IPS-NIHi7 (cell line): ENCODE results near the gene RELL2.

Source experiments
- DNase-seq: peaks from one replicate; pipeline ENCODE4 v3.0.0; 2012; ENCODE audit warnings: mixed read lengths; ENCODE audit errors: extremely low spot score

RELL2 gene

DNA sequence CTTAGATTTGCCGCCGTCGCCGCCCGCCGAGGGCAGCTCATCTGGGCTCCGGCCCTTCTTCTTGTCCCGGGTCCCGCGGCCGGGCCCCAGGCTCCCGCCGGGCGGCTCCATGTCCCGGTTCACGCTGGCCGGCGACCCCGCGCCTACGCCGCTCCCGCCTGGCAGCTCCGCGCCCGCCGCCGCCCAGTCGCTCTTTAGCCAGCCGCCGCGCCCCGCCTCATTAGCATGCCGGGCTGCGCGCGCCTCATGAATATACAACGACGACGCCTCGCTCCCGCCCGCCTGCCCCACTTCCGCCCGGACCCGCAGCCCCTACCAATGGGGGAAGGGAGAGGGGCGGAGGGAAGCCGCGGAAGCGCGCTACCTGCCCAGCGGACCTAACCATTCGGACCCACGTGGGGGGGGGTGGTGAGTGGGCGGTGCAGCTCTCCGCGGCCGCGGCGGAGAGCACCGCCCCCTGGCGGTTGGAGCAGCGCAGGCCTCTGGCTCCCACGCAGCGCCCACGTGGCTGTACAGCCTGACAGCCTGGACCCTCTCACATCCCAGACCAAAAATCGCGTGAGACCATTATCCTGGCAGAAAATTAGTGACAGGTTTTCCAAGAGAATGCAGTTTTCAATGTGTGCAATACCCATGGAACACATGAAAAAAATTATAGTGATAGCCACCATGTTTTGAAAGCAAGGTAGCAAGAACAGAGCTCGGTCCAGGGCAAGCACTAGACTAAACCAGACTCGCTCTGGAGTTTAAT lies 17.8 kb upstream of the RELL2 start, which contains the start of gene DIAPH1:
Gene DIAPH1 (minus strand): TSS at position 197 of the 751 bp plus-strand sequence. CDS start 86 bp downstream, at position 111.
- peak; percentile 96 for DNase-seq

DNA sequence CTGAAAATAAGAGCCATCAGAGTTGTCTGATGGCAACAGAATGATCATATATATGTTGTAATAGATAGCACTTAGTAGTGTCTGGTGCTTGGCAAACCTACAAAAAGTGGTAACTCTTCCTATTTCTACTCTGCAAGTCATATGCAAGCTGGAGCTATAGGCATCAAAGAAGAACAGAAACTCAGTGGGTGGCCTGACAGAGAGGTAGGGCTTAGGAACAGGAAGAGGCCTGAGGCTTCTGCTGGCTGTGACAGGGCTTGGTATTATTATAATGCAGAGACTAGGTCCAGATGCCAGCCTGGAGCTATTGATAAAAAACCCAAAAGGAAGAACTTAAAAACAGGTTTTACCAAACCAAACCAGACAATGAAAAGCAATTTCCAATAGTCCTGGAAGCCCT lies 13.6 kb upstream of the RELL2 start:
- no peak for DNase-seq

DNA sequence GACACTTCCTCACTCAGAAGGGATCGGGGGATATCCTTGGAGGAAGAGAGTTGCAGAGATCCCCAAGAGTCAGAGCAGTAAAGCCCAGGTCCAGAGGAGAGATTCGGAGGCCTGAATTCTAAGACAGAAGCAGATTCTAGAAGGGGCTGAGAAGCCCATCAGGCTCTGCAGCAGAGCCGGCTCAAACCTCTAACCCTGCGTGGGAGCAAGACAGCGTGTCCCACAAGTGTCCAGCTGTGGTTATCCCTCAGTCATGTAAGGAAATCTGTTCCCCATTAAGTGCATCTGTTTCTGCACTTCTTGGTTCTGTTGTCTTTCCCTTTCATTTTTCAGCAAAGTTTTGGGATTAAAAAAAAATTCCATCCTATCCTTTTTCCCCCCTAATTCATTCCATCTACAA lies 13.2 kb upstream of the RELL2 start:
- DNase-seq = no peak

DNA sequence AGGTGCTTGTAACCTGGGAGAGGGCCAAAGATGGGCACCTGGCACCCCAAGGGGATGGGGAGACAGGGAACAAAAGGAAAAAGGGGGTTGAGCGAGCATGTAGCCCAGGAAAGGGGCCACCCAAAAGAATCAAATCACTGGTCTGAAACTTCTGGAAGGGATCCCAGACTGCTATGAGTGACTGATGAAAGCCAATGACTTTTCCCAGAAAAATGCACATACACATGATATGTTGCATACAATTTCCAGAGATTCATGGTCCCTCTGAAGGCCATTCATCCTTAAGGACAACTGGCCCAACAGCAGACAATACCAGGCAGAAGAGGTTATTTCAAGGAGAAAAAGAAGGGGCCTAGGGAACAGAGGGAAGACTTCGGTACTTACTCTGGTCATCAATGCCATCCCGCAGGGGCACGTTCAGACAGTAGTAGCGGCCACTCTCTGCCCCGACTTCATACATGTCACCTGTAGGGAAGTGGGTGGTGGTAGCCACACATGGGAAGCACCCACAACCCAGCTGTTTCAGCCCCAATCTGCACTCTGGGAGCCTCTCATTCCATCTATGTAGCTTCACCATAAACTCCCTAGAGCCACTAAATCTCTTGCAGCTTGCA lies 8.5 kb upstream of the RELL2 start:
- no peak for DNase-seq

DNA sequence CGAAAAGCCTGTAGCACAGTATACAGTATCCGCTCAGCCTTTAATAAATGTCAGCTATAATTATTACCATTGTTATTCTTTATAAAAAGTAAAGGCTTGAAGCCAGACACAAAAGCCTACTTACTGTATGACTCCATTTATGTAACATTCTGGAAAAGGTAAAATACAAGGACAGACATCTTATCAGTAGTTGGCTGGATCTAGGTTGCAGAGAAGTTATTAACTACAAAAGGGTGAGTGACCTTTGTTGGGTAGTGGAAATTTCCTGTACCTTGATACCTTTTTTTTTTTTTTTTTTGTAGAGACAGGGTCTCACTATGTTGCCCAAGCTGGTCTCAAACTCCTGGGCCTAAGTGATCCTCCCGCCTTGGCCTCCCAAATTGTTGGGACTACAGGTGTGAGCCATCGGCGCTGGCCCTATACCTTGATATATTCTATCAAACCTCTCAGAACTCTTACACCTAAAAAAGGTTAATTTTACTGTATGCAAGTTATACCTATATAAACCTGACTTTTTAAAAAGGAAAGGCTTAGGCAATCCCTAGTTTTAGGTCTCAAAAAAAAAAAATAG lies 6.1 kb upstream of the RELL2 start:
- no peak for DNase-seq

DNA sequence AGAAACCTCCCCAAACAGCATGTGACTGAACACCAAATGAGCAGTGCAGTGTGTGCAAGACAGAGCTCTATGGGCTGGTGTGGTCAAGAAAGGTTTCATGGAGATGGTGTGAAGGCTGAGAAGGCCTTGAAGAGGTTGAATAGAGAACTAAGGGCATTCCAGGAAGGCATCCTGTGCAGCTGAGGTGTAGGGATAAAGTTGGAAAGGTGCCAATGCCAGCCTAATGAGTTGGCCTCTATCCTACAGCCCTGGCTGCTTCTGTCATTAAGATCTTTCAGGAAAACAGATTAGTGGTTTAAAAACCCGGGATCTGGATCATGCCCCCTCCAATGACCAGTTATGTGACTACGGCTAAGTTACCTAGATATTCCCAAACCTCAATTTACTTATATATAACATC lies 4.1 kb upstream of the RELL2 start:
- DNase-seq = no peak

DNA sequence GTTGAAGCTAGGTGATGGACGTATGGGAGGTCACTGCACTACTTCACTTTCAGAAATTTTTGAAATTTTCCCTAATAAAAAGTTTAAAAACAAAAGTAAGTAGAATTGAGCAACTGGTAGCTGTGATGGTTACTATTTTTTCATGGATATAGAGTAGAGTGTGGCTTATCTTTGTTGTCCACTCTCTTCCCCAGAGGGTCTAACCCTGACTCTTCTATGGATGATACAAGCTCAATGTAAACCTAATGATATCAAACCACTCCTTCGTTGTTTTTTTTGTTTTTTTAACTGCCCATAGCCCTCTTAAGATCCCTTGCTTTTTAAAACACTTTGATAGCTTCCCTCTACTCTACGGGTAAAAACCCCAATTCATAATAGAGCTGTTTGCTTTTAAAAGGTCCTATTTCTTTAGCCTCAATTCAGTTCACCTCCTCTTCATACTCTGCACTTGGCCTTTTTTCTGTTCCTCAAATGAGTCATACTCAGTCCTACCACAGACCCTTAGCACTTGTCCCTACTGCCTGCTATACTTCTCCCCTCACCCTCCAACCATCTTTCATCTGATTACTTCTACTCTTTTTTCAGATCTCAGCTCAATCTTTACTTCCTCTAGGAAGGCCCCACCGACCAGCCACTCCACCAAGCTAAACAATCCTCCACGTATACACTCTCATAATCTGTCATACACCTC lies 2.8 kb upstream of the RELL2 start:
- no peak for DNase-seq

DNA sequence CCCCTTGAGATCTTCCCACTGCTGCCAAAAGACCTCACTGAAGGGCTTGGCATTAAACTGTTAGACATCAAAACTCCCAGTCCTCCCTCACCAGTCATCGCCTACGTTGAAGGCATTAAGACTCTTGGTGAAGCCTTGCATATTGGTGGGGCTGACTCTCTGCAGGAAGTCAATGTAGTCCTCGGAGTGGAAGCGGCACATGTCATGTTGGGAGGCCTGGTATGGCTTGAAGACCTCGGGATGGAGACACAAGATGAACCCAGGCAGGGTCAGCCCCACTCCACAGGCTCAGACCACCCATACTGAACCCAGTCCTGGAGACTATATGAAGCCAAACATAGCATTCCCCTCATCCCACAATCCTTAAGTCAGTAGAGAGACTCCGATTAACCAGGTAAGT lies 2.1 kb upstream of the RELL2 start:
- no peak for DNase-seq

DNA sequence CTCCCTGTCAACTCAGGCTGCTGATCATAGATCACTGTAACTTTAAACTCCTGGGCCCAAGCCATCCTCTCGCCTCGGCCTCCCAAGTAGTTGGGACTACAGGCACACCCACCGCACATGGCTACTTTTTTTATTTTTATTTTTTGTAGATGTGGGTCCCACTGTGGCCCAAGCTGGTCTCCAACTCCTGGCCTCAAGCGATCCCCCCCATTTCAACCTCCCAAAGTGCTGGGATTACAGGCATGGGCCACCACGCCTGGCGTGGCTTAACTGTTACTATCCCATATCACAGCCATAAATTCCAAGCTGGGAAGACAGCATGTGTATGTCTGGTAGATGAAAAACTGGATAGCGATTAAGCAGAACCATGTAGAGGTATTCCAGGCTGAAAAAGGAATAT lies 1.2 kb upstream of the RELL2 start:
- DNase-seq = no peak

DNA sequence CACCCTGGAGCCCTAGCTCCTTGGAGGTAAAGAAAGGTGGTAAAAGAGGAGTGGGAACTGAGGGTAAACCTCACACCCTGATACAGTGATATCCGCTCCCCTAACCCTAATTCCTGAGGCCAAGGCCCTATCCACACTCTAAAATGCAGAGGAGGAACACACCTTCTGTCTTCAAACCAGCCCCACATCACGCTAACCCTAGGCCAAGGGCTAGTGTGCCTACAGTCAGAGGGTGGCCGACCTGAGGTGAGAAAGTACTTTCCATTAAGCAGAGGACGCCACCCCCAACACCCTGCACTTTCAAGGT lies 738 bp upstream of the RELL2 start:
- no peak for DNase-seq

DNA sequence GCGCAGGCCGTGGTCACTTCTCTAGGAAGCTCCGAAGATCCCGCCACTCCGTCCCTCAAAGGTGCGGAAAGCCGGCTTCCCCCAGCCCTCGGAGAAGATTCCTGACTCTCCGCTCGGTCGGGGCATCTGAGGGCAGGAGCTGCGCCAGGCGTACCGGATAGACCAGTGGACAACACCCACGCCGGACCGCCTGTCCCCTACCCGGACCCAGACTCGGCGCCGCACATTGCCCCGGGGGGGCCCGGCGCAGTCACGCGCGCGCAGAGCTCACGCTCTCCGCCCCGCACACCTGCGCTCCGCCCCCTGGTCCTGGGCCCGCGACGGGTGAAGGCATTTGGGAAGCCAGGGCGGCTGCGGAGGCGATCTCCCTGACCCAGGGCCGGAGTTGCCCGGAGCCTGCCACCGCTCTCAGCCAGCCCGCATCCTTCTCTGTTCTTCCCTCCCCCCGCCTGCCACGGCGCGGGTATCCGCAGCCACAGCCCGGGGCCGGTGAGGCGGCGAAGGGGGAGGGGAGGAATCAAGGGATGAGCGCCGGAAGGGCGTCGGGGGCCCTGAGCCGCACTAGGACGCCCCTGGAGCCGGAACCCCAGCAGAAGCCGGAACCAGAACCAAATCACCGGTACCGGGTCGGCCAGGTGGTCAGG lies 448 bp downstream of the RELL2 start:
- peak; percentile 31 for DNase-seq

DNA sequence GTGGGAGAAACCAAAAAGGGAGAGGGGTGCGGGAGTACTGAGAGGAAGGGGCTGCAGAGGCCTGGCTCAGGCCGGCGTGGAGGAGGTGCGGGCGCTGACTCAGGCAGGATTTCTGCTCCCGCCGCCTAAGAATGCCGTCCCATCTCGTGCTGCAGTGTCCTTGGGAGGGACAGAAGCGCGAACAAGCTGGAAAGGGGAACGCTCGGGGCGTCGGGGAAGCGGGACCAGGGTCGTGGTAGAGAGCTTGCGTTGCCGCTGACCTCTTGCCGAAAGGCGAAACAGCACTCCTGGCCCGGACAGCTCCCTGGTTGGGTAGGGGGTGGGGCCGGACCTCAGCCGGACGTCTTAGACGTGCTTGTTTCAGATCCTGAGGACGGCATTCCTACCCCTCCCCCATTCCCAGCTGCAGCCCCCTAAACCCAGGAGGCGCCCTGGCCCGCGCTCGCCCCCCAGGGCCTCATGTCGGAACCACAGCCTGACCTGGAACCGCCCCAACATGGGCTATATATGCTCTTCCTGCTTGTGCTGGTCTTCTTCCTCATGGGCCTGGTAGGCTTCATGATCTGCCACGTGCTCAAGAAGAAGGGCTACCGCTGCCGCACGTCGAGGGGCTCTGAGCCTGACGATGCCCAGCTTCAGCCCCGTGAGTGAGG lies 1.1 kb downstream of the RELL2 start:
- peak; percentile 86 for DNase-seq

DNA sequence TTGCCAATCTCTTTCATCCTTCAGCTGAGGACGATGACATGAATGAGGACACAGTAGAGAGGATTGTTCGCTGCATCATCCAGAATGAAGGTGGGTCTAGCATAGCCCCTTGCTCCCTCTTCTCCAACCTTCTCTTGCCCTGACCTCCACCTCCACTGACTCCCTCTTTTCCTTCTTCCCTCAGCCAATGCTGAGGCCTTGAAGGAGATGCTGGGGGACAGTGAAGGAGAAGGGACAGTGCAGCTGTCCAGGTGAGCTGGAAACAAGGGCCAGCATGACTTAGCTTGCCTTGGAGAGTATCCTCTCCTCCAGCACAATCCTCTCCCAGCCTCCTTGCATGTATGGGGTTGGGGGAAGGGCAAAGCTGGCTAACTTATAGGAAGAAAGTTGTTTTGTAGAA lies 2.0 kb downstream of the RELL2 start:
- no peak for DNase-seq

DNA sequence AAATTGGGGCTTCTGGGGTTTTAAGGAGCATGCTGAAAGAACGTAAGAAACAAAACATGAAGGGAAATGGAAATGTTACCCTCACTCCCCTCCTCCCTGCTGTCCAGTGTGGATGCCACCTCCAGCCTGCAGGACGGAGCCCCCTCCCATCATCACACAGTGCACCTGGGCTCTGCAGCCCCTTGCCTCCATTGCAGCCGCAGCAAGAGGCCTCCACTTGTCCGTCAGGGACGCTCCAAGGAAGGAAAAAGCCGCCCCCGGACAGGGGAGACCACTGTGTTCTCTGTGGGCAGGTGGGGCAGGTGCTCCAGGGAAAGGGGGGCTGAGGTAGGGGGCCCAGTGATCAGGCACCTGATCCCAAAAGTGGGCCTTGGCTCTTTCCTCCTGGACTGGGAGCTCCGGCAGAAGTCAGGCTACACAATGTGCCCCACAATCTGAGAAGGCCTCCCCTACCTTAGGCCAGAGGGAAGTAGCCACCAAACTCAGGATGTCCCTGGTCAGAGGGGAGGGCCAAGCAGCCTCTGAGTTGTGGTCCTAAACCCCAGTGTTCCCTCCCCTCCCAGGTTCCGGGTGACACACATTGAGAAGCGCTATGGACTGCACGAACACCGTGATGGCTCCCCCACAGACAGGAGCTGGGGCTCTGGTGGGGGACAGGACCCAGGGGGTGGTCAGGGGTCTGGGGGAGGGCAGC lies 2.7 kb downstream of the RELL2 start:
- no peak for DNase-seq

DNA sequence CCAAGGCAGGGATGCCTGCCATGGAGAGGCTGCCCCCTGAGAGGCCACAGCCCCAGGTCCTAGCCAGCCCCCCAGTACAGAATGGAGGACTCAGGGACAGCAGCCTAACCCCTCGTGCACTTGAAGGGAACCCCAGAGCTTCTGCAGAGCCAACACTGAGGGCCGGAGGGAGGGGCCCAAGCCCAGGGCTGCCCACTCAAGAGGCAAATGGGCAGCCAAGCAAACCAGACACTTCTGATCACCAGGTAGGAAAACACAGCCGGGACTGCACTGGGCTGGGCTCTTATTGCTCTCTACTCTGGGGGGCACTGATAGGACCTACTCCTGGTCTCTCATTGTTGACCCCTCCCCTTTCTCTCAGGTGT lies 3.2 kb downstream of the RELL2 start:
- DNase-seq = no peak

DNA sequence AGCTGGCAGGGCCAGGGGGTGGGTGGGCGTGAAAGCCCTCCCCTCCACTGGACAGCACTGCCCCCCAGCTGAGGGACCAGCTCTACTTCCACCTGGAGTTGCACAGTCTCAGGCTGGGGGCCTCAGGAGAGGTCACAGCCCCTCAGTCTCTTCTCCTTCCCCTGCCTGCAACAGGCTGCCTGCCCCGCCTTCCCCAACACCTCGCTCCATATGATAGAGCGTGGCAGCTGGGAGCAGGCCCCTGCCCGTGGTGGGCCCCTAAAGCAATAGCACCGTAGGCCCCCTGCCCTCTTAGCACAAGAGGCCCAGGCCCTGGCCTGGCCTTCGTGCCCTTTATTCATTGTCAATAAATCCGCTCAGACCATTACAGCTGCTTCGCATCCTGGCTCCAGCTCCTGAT lies 3.9 kb downstream of the RELL2 start:
- DNase-seq = no peak

DNA sequence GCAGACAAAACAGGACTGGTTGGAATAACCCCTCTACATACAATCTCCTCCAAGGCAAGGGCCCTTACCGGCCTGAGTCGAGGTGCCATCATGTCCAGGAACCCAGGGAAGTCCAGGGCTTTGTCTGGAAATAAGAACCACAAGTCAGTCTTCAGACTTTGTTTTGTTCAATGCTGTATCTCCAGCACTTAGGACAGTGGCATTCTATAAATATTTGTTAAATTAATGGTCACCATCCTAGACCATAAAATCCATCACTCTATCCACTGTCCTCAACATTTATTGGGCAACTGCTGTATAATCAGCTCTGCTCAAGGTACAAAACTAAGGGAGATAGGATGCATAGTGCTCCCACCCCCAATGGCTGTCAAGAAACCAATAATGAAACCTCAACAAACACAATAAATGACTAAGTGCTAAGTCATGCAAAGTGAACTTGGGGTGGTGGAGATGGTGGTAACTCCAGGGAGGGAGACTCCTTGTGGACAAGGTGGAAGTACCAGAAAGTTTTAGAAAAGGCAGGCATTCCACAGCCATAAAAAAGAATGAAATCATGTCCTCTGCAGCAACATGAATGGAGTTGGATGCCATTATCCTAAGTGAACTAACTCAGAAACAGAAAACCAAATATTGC lies 5.0 kb downstream of the RELL2 start:
- peak; percentile 30 for DNase-seq

DNA sequence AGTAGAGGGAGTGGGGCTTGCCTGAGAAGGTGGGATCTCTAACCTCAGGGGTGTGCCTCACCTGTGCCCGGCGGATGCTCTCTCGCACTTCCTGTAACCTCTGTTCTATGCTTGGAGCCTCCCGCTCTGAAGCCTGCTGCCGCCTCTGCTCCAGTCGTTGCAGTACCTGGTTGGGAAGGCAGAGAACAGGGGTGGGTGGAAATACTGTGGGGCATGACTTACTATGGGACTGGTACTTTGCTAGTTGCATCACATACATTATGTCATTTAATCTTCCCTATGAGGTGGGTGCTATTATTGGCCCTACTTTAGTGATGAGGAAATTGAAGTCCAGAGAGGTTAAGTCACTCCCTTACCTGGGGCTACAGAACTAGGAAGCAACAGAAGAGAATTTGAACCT lies 9.2 kb downstream of the RELL2 start:
- no peak for DNase-seq

DNA sequence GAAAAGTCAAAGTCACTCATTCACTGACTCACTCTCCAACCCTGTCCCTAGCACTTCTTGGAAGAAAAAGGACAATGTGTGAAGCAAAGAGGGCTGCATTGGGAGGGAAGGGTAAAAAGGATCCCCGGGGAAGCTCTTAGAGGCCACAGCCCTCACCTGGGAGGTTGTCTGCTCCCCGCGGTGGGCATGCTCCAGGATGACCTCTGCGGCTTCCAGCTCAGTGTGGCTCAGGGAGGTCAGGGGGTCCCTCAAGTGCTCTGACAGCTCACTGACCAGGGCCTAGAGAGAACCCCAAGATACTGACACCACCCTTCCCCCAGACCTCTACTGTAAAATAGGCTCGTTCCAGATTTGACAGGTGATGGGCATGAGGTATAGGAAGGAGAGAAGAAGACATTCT lies 10.4 kb downstream of the RELL2 start:
- DNase-seq = no peak

DNA sequence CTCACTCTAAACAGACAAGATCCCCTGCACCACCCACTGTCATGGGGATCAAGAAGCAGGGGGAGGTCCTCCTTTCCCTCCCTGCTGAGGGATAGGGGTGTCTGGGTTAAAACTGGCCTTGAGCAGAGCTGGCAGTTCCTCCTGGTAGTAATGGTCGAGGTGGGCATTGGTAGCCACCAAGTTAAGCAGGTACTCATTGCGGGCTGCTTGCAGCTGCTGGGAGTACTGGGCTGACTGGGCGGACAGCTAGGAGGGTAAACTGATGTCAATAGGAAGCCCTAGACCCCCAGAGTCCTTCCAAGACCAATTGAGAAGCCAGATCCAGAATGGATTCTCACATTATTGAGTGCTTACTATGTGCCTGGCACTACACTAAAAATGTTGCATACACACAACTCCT lies 11.1 kb downstream of the RELL2 start:
- DNase-seq = no peak
